SK-N-SH (cell line): ENCODE measurements around the gene IRF2BP2. TPM values are rescaled to one million over a fixed set of nuclear protein-coding genes. Genes with fewer than 3 reads are reported as not detected.

Experiments
- CTCF ChIA-PET: fragments of 300-600, 350-600 bp; formaldehyde crosslinking; extraction: SDS; loops from one replicate; lab custom pipeline; 2021; lab: Yijun Ruan, JAX
- POLR2A ChIA-PET: fragments of 350-600 bp; sonication (Branson Sonifier 250); formaldehyde crosslinking; extraction: SDS; loops from one replicate; lab custom pipeline; 2020; ENCODE audit warnings: antibody characterized with exemption, inconsistent platforms; lab: Yijun Ruan, JAX
- DNase-seq: peaks from one replicate; pipeline ENCODE4 v3.0.0; 2012
- H2AFZ ChIP-seq: fragments of 200-600 bp; sonication (generic); 2 replicates; pipeline ENCODE4 v1.8.1; 2016; ENCODE audit warnings: antibody characterized with exemption, mild to moderate bottlenecking, low read depth
- H3F3A ChIP-seq: fragments of 200-600 bp; sonication (generic); replicated peaks from 2 replicates; pipeline ENCODE3; 2016; ENCODE audit warnings: antibody characterized with exemption, mild to moderate bottlenecking; ENCODE audit not compliant: insufficient read depth
- H3K27ac ChIP-seq, 2 experiments: fragments of 200-500 bp in 1 of 2; fragments of 200-600 bp in 1 of 2; sonication (Bioruptor generic) in 1 of 2; sonication (generic), shearing (Covaris generic) in 1 of 2; 2 replicates each; pipeline versions ENCODE4 v1.5.1 to v1.6.1; 2014 to 2016; ENCODE audit warnings: low read depth in 2 of 2, inconsistent platforms in 1 of 2, low read length in 1 of 2, mild to moderate bottlenecking in 1 of 2, mixed read lengths in 1 of 2
- H3K27me3 ChIP-seq: fragments of 200-600 bp; sonication (generic), shearing (Covaris generic); 2 replicates; pipeline ENCODE4 v1.6.1; 2016; ENCODE audit warnings: mixed run types; ENCODE audit not compliant: insufficient read depth
- H3K36me3 ChIP-seq, 2 experiments: fragments of 200-500 bp in 1 of 2; fragments of 200-600 bp in 1 of 2; sonication (Bioruptor generic) in 1 of 2; sonication (generic) in 1 of 2; replicated peaks in 1 of 2; 2 replicates each; pipeline versions ENCODE3 to v1.5.1; 2014 to 2016; ENCODE audit warnings: low read length in 1 of 2, mild to moderate bottlenecking in 1 of 2; ENCODE audit not compliant: insufficient read depth in 2 of 2, control insufficient read depth in 1 of 2
- H3K4me1 ChIP-seq, 2 experiments: fragments of 200-500 bp in 1 of 2; fragments of 200-600 bp in 1 of 2; sonication (Bioruptor generic) in 1 of 2; sonication (generic), shearing (Covaris generic) in 1 of 2; 2 replicates each; pipeline versions ENCODE4 v1.5.1 to v1.6.1; 2014 to 2016; ENCODE audit warnings: low read depth in 1 of 2, low read length in 1 of 2, mixed run types in 1 of 2; ENCODE audit not compliant: insufficient read depth in 2 of 2, control insufficient read depth in 1 of 2
- H3K4me2 ChIP-seq: fragments of 200-600 bp; sonication (generic), shearing (Covaris generic); 2 replicates; pipeline ENCODE4 v1.6.1; 2017; ENCODE audit warnings: mixed run types
- H3K4me3 ChIP-seq, 2 experiments: fragments of 200-500 bp in 1 of 2; fragments of 200-600 bp in 1 of 2; sonication (Bioruptor generic) in 1 of 2; sonication (generic), shearing (Covaris generic) in 1 of 2; 2 replicates each; pipeline versions ENCODE4 v1.5.1 to v1.8.1; 2014 to 2016; ENCODE audit warnings: low read depth in 2 of 2, inconsistent platforms in 1 of 2, low read length in 1 of 2, mild to moderate bottlenecking in 1 of 2, mixed read lengths in 1 of 2, moderate library complexity in 1 of 2
- H3K79me2 ChIP-seq: fragments of 200-600 bp; sonication (generic); 2 replicates; pipeline ENCODE4 v1.8.1; 2017; ENCODE audit warnings: mild to moderate bottlenecking; ENCODE audit not compliant: insufficient read depth
- H3K9ac ChIP-seq: fragments of 200-600 bp; sonication (generic); 2 replicates; pipeline ENCODE4 v1.6.1; 2017; ENCODE audit warnings: mixed run types
- H3K9me2 ChIP-seq: fragments of 200-600 bp; sonication (generic); 2 replicates; pipeline ENCODE4 v1.6.1; 2017; ENCODE audit warnings: mixed run types
- H3K9me3 ChIP-seq: fragments of 200-600 bp; sonication (generic); 2 replicates; pipeline ENCODE4 v1.6.1; 2017; ENCODE audit warnings: mixed run types, mild to moderate bottlenecking, moderate library complexity
- H4K20me1 ChIP-seq: fragments of 200-600 bp; sonication (generic); 2 replicates; pipeline ENCODE4 v1.6.1; 2017; ENCODE audit warnings: mild to moderate bottlenecking, mixed run types; ENCODE audit not compliant: insufficient read depth
- CHD2 ChIP-seq: fragments of 150-350 bp; IDR thresholded peaks from 2 replicates; pipeline ENCODE4 v1.6.1; 2018; ENCODE audit warnings: low read length; ENCODE audit not compliant: partially characterized antibody
- ELF1 ChIP-seq: IDR thresholded peaks from 2 replicates; pipeline ENCODE4 v1.4.0; 2012
- EP300 ChIP-seq, 2 experiments: IDR thresholded peaks; 2 replicates each; pipeline versions ENCODE4 v1.4.0 to v1.6.1; 2012; ENCODE audit warnings: borderline replicate concordance in 1 of 2, low read depth in 1 of 2, low read length in 1 of 2
- EZH2phosphoT487 ChIP-seq: fragments of 200-600 bp; sonication (generic); IDR thresholded peaks from 2 replicates; pipeline ENCODE4 v1.6.1; 2017; ENCODE audit warnings: low read depth, mixed run types, mild to moderate bottlenecking, antibody characterized with exemption, moderate library complexity, borderline replicate concordance
- FOXM1 ChIP-seq: IDR thresholded peaks from 2 replicates; pipeline ENCODE4 v1.4.0; 2012; ENCODE audit warnings: low read depth, mild to moderate bottlenecking
- JUND ChIP-seq: IDR thresholded peaks from 2 replicates; pipeline ENCODE4 v1.4.0; 2012
- MEF2A ChIP-seq: IDR thresholded peaks from 2 replicates; pipeline ENCODE4 v1.4.0; 2012; ENCODE audit warnings: low read depth, borderline replicate concordance
- NFIC ChIP-seq: IDR thresholded peaks from 2 replicates; pipeline ENCODE4 v1.4.0; 2012; ENCODE audit warnings: borderline replicate concordance
- POLR2AphosphoS5 ChIP-seq: IDR thresholded peaks from 2 replicates; pipeline ENCODE4 v1.6.1; 2012; ENCODE audit warnings: low read depth, low read length
- RAD21 ChIP-seq: IDR thresholded peaks from 2 replicates; pipeline ENCODE4 v1.6.1; 2012; ENCODE audit warnings: mild to moderate bottlenecking, low read length
- TAF1 ChIP-seq: IDR thresholded peaks from 2 replicates; pipeline ENCODE4 v1.6.1; 2012; ENCODE audit warnings: low read depth, mild to moderate bottlenecking, low read length, moderate library complexity, borderline replicate concordance
- TEAD4 ChIP-seq: IDR thresholded peaks from 2 replicates; pipeline ENCODE4 v1.4.0; 2012; ENCODE audit warnings: mild to moderate bottlenecking, borderline replicate concordance; ENCODE audit not compliant: insufficient read depth
- YY1 ChIP-seq: IDR thresholded peaks from 2 replicates; pipeline ENCODE4 v1.4.0; 2012; ENCODE audit warnings: low read depth, mild to moderate bottlenecking
- WGBS: methylation state at CpG from one replicate; pipeline ENCODE4 v1.1.6; 2017; ENCODE audit warnings: low lambda C conversion rate; 5-methylcytosine and 5-hydroxymethylcytosine counted together
- polyA plus RNA-seq, 3 experiments: library from polyadenylated mRNA; depleted of rRNA; stranded (reverse); fragments of >200 nt; gene quantifications; 2 replicates each; pipeline ENCODE4 v1.2.3, GENCODE V29; 2012
- TF ChIP-seq, protein P1 (sequence below): fragments of 150-350 bp; IDR thresholded peaks from 2 replicates; pipeline ENCODE4 v1.6.1; 2017; ENCODE audit warnings: antibody characterized with exemption, low read length, low read depth, borderline replicate concordance
- TF ChIP-seq, protein P2 (sequence below): IDR thresholded peaks from 2 replicates; pipeline ENCODE4 v1.4.0; 2012; ENCODE audit warnings: low read depth, borderline replicate concordance
- TF ChIP-seq, protein P3 (sequence below): IDR thresholded peaks from 2 replicates; pipeline ENCODE4 v1.4.0; 2012; ENCODE audit warnings: low read depth
- TF ChIP-seq, protein P4 (sequence below): IDR thresholded peaks from 2 replicates; pipeline ENCODE4 v1.6.1; 2012; ENCODE audit warnings: mild to moderate bottlenecking, low read depth, low read length, moderate library complexity
- TF ChIP-seq, protein P5 (sequence below): IDR thresholded peaks from 2 replicates; pipeline ENCODE4; 2012
- TF ChIP-seq, protein P6 (sequence below): fragments of 200-600 bp; sonication (generic); IDR thresholded peaks from 2 replicates; pipeline ENCODE4 v1.6.1; 2017; ENCODE audit warnings: antibody characterized with exemption, mild to moderate bottlenecking, moderate library complexity

The IRF2BP2 gene
- polyA plus RNA-seq, 1 of the 3 experiments (the other 2 are of a cell fraction): 73.9 TPM

DNA sequence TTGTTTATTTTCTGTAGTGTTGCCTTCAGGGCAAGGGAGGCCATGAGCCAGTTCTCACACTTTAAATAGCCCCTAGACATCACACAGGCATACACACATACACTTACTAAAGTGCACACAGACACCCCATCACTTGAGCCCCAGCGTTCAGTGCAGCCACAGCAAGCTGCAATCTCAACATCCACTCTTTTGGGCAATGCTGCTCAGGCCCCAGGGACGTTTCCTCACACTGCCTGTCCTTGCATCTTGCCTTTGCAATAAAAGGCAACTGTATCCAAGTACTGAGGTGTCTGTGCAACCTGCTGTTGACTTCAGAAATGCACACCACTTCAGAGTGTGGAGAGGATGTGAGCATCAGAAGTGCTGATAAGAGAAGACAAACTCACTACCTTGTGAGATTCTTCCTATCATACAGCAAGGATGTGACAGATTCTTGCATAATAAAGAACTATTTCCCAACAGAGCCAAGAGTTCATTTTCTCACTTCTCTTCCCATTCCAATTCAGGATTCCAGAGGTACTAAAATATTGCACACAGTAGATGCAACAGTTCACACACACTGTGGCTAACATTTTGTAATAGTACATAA, 36.2 kb downstream of the IRF2BP2 start:
- WGBS: 29% methylated on average over 2 of the region's 2 CpGs
- CTCF ChIA-PET: interaction anchor here (1.2 to 1.8 kb wide), 3 partner anchors 15 to 74 kb away, joined by 3 to 5 read pairs (median 3); no protein-coding TSS in a partner anchor
- H3K9me3 ChIP-seq: no peaks in the 10 kb centered on the region
- POLR2A ChIA-PET: interaction anchor here (0.9 to 1.0 kb wide), 2 partner anchors 14 to 20 kb away, joined by 3 to 4 read pairs; no protein-coding TSS in a partner anchor
- no peaks in the 10 kb centered on the region for H3K9me2 ChIP-seq
- H3K36me3 ChIP-seq: no peaks in the 10 kb centered on the region
- H3F3A ChIP-seq: no peaks in the 10 kb centered on the region
- DNase-seq: no peak
- H4K20me1 ChIP-seq: no peaks in the 10 kb centered on the region
- H3K9ac ChIP-seq: no peak overlapping the region
- no peaks in the 10 kb centered on the region for H3K27me3 ChIP-seq
- H2AFZ ChIP-seq: peak overlapping the region; percentile 38; the same call in 1 of the 2 replicates
- H3K4me3 ChIP-seq: no peak overlapping the region
- no peaks in the 10 kb centered on the region for H3K79me2 ChIP-seq
- peaks cover 0 to 35% of the 10 kb centered on the region in 2 experiments; a peak in 2 of 4 replicates for H3K4me1 ChIP-seq
- TF ChIP-seq EZH2phosphoT487 (no peak), ELF1 (no peak), YY1 (no peak), TEAD4 (no peak), NFIC (no peak), POLR2AphosphoS5 (no peak), CHD2 (no peak), FOXM1 (no peak), JUND (no peak), TAF1 (no peak), RAD21 (no peak), MEF2A (no peak), EP300 (IDR thresholded peaks at IDR 0.05; ENCODE audit: borderline replicate concordance in 1 of 2, low read depth in 1 of 2, low read length in 1 of 2) (no peak)
- TF ChIP-seq, protein P1, sequence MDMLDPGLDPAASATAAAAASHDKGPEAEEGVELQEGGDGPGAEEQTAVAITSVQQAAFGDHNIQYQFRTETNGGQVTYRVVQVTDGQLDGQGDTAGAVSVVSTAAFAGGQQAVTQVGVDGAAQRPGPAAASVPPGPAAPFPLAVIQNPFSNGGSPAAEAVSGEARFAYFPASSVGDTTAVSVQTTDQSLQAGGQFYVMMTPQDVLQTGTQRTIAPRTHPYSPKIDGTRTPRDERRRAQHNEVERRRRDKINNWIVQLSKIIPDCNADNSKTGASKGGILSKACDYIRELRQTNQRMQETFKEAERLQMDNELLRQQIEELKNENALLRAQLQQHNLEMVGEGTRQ: no peak
- TF ChIP-seq, protein P2, sequence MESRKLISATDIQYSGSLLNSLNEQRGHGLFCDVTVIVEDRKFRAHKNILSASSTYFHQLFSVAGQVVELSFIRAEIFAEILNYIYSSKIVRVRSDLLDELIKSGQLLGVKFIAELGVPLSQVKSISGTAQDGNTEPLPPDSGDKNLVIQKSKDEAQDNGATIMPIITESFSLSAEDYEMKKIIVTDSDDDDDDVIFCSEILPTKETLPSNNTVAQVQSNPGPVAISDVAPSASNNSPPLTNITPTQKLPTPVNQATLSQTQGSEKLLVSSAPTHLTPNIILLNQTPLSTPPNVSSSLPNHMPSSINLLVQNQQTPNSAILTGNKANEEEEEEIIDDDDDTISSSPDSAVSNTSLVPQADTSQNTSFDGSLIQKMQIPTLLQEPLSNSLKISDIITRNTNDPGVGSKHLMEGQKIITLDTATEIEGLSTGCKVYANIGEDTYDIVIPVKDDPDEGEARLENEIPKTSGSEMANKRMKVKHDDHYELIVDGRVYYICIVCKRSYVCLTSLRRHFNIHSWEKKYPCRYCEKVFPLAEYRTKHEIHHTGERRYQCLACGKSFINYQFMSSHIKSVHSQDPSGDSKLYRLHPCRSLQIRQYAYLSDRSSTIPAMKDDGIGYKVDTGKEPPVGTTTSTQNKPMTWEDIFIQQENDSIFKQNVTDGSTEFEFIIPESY: no peak
- TF ChIP-seq, protein P3, sequence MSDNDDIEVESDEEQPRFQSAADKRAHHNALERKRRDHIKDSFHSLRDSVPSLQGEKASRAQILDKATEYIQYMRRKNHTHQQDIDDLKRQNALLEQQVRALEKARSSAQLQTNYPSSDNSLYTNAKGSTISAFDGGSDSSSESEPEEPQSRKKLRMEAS: no peak
- TF ChIP-seq, protein P4, sequence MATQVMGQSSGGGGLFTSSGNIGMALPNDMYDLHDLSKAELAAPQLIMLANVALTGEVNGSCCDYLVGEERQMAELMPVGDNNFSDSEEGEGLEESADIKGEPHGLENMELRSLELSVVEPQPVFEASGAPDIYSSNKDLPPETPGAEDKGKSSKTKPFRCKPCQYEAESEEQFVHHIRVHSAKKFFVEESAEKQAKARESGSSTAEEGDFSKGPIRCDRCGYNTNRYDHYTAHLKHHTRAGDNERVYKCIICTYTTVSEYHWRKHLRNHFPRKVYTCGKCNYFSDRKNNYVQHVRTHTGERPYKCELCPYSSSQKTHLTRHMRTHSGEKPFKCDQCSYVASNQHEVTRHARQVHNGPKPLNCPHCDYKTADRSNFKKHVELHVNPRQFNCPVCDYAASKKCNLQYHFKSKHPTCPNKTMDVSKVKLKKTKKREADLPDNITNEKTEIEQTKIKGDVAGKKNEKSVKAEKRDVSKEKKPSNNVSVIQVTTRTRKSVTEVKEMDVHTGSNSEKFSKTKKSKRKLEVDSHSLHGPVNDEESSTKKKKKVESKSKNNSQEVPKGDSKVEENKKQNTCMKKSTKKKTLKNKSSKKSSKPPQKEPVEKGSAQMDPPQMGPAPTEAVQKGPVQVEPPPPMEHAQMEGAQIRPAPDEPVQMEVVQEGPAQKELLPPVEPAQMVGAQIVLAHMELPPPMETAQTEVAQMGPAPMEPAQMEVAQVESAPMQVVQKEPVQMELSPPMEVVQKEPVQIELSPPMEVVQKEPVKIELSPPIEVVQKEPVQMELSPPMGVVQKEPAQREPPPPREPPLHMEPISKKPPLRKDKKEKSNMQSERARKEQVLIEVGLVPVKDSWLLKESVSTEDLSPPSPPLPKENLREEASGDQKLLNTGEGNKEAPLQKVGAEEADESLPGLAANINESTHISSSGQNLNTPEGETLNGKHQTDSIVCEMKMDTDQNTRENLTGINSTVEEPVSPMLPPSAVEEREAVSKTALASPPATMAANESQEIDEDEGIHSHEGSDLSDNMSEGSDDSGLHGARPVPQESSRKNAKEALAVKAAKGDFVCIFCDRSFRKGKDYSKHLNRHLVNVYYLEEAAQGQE: no peak
- TF ChIP-seq, protein P5, sequence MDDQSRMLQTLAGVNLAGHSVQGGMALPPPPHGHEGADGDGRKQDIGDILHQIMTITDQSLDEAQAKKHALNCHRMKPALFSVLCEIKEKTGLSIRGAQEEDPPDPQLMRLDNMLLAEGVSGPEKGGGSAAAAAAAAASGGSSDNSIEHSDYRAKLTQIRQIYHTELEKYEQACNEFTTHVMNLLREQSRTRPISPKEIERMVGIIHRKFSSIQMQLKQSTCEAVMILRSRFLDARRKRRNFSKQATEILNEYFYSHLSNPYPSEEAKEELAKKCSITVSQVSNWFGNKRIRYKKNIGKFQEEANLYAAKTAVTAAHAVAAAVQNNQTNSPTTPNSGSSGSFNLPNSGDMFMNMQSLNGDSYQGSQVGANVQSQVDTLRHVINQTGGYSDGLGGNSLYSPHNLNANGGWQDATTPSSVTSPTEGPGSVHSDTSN: no peak
- TF ChIP-seq, protein P6, sequence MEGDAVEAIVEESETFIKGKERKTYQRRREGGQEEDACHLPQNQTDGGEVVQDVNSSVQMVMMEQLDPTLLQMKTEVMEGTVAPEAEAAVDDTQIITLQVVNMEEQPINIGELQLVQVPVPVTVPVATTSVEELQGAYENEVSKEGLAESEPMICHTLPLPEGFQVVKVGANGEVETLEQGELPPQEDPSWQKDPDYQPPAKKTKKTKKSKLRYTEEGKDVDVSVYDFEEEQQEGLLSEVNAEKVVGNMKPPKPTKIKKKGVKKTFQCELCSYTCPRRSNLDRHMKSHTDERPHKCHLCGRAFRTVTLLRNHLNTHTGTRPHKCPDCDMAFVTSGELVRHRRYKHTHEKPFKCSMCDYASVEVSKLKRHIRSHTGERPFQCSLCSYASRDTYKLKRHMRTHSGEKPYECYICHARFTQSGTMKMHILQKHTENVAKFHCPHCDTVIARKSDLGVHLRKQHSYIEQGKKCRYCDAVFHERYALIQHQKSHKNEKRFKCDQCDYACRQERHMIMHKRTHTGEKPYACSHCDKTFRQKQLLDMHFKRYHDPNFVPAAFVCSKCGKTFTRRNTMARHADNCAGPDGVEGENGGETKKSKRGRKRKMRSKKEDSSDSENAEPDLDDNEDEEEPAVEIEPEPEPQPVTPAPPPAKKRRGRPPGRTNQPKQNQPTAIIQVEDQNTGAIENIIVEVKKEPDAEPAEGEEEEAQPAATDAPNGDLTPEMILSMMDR: no peak
- H3K27ac ChIP-seq: peak overlapping the region in 1 of 2 experiments; percentile 97; a peak in 2 of 4 replicates
- H3K4me2 ChIP-seq: no peak overlapping the region
